Endothelial cell of umbilical vein (primary cell): ENCODE measurements around the gene MEOX1.

Experiments used
- CTCF ChIP-seq, 2 donors: IDR thresholded peaks; 1 replicate in 1 of 2; 2 replicates in 1 of 2; pipeline ENCODE4 v1.5.1; 2011; ENCODE audit warnings: low read length in 2 of 2, mild to moderate bottlenecking in 2 of 2, moderate library complexity in 2 of 2, control low read depth in 1 of 2, inconsistent platforms in 1 of 2, low read depth in 1 of 2; ENCODE audit not compliant: insufficient read depth in 1 of 2; ENCODE audit errors: extremely low read depth in 1 of 2
- POLR2A ChIP-seq: IDR thresholded peaks from 2 replicates; pipeline ENCODE4 v1.6.1; 2012; ENCODE audit warnings: low read depth, mild to moderate bottlenecking, control low read depth, low read length

- TF ChIP-seq CTCF (IDR thresholded peaks at IDR 0.05; ENCODE audit: extremely low read depth in 1 of 2, insufficient read depth in 1 of 2, low read depth in 1 of 2, low read length in 2 of 2) (no peak), POLR2A (no peak)
Measured at GRCh38 chr17:43620581-43620980, 41.1 kb downstream of the MEOX1 start.
